ENCODE measurements around the gene TRABD2A. TPM values are rescaled to one million over a fixed set of nuclear protein-coding genes. Genes with fewer than 3 reads are reported as not detected.

Gene TRABD2A
- total and polyA plus RNA-seq, 2 donors (not counting 1 experiment from before 2014, with no cell fraction given) = 4.4 to 14.4 TPM

DNA sequence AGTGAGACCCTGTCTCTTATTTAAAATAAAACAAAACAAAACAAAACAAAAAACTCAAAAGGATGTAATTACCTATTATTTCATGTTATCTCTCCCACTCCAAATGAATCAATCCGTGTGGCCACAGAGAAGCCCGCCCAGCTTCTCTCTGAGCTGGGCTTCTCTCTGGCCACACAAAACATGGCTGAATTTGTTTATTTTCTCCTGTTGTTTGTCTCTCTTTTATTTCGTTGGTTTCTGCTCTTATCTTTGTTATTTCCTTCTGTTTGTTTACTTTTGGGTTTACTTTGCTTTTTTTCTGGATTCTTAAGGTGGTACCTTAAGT lies 1.5 kb upstream of the TRABD2A start:
- Histone ChIP-seq H2AFZ (ENCODE audit: low read length) (peak overlapping the region; percentile 67), H3K36me3 (ENCODE audit: control insufficient read depth, insufficient read depth, low read length) (no peaks in the 10 kb centered on the region), H3K9ac (ENCODE audit: insufficient read depth, low read length) (no peak overlapping the region), H3K79me2 (ENCODE audit: control insufficient read depth, insufficient read depth, low read length) (no peaks in the 10 kb centered on the region), H3K27me3 (ENCODE audit: control insufficient read depth, insufficient read depth, low read length) (peaks cover 5% of the 10 kb centered on the region), H3K4me1 (ENCODE audit: control insufficient read depth, extremely low read depth, insufficient read depth, low read length) (peaks cover 2% of the 10 kb centered on the region), H3K4me3 (replicated peaks in 1 of 4; ENCODE audit: control extremely low read depth in 1 of 4, insufficient read depth in 1 of 4, low read depth in 3 of 4, low read length in 4 of 4) (peak overlapping the region in 2 of 4 experiments; percentile 59 to 65), H3K4me2 (ENCODE audit: extremely low read depth, insufficient read depth, low read length) (peak overlapping the region; percentile 70), H3K27ac (ENCODE audit: insufficient read depth, low read length) (no peak overlapping the region), H3K9me3 (ENCODE audit: control insufficient read depth, insufficient read depth, low read depth, low read length) (no peaks in the 10 kb centered on the region), H4K20me1 (ENCODE audit: control insufficient read depth, extremely low read depth, insufficient read depth, low read length) (no peaks in the 10 kb centered on the region)
- TF ChIP-seq EZH2 (IDR thresholded peaks at IDR 0.05; ENCODE audit: low read length, missing control alignments) = no peak
- no peak for TF ChIP-seq CTCF (conservative IDR thresholded peaks at IDR 0.05 in 1 of 2, IDR thresholded peaks at IDR 0.05 in 1 of 2; ENCODE audit: low read depth in 1 of 2, low read length in 2 of 2)
- DNase-seq (ENCODE audit: low read depth in 2 of 2) = no peak

GRCh38 chr2:84881581-84882413 lies 913 bp upstream of the TRABD2A start:
- H3K27ac ChIP-seq (ENCODE audit: insufficient read depth, low read length) = no peak overlapping the region
- H2AFZ ChIP-seq (ENCODE audit: low read length) = peak overlapping the region; percentile 67
- peak; percentile 74 to 87 for DNase-seq (ENCODE audit: low read depth in 2 of 2)
- H3K79me2 ChIP-seq (ENCODE audit: control insufficient read depth, insufficient read depth, low read length) = no peaks in the 10 kb centered on the region
- peaks cover 5% of the 10 kb centered on the region for H3K27me3 ChIP-seq (ENCODE audit: control insufficient read depth, insufficient read depth, low read length)
- no peak overlapping the region for H3K9ac ChIP-seq (ENCODE audit: insufficient read depth, low read length)
- peak overlapping the region; percentile 42 to 73 (median 62) for H3K4me3 ChIP-seq (replicated peaks in 1 of 4; ENCODE audit: control extremely low read depth in 1 of 4, insufficient read depth in 1 of 4, low read depth in 3 of 4, low read length in 4 of 4)
- peaks cover 2% of the 10 kb centered on the region for H3K4me1 ChIP-seq (ENCODE audit: control insufficient read depth, extremely low read depth, insufficient read depth, low read length)
- no peaks in the 10 kb centered on the region for H4K20me1 ChIP-seq (ENCODE audit: control insufficient read depth, extremely low read depth, insufficient read depth, low read length)
- H3K9me3 ChIP-seq (ENCODE audit: control insufficient read depth, insufficient read depth, low read depth, low read length) = no peaks in the 10 kb centered on the region
- H3K4me2 ChIP-seq (ENCODE audit: extremely low read depth, insufficient read depth, low read length) = peak overlapping the region; percentile 95
- TF ChIP-seq EZH2 (IDR thresholded peaks at IDR 0.05; ENCODE audit: low read length, missing control alignments) = no peak
- TF ChIP-seq CTCF (conservative IDR thresholded peaks at IDR 0.05 in 1 of 2, IDR thresholded peaks at IDR 0.05 in 1 of 2; ENCODE audit: low read depth in 1 of 2, low read length in 2 of 2) = peak; percentile 72 to 78
- no peaks in the 10 kb centered on the region for H3K36me3 ChIP-seq (ENCODE audit: control insufficient read depth, insufficient read depth, low read length)

DNA sequence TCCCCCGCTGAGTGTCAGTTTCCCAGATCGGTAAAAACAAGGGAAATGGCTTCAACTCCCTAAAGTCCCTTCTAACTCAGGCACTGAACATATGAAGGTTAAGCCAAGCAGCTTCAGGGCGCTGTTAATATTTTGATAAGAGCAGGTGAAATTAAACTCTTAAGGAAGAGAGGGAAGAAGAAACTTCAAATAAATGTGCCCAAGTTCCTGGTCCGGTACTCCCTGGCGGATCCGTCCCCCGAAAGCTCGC lies 564 bp downstream of the TRABD2A start:
- no peak for DNase-seq (ENCODE audit: low read depth in 2 of 2)
- TF ChIP-seq EZH2 (IDR thresholded peaks at IDR 0.05; ENCODE audit: low read length, missing control alignments) (peak; percentile 50), CTCF (conservative IDR thresholded peaks at IDR 0.05 in 1 of 2, IDR thresholded peaks at IDR 0.05 in 1 of 2; ENCODE audit: low read depth in 1 of 2, low read length in 2 of 2) (no peak)
- Histone ChIP-seq H3K27me3 (ENCODE audit: control insufficient read depth, insufficient read depth, low read length) (peaks cover 5% of the 10 kb centered on the region), H3K36me3 (ENCODE audit: control insufficient read depth, insufficient read depth, low read length) (no peaks in the 10 kb centered on the region), H3K9me3 (ENCODE audit: control insufficient read depth, insufficient read depth, low read depth, low read length) (no peaks in the 10 kb centered on the region), H3K79me2 (ENCODE audit: control insufficient read depth, insufficient read depth, low read length) (no peaks in the 10 kb centered on the region), H3K9ac (ENCODE audit: insufficient read depth, low read length) (no peak overlapping the region), H2AFZ (ENCODE audit: low read length) (peak overlapping the region; percentile 62), H4K20me1 (ENCODE audit: control insufficient read depth, extremely low read depth, insufficient read depth, low read length) (no peaks in the 10 kb centered on the region), H3K4me2 (ENCODE audit: extremely low read depth, insufficient read depth, low read length) (peak overlapping the region; percentile 96), H3K4me3 (replicated peaks in 1 of 4; ENCODE audit: control extremely low read depth in 1 of 4, insufficient read depth in 1 of 4, low read depth in 3 of 4, low read length in 4 of 4) (peak overlapping the region; percentile 42 to 80 (median 62)), H3K4me1 (ENCODE audit: control insufficient read depth, extremely low read depth, insufficient read depth, low read length) (peaks cover 2% of the 10 kb centered on the region), H3K27ac (ENCODE audit: insufficient read depth, low read length) (no peak overlapping the region)
